ENCODE results near the gene HTR3A.

DNA sequence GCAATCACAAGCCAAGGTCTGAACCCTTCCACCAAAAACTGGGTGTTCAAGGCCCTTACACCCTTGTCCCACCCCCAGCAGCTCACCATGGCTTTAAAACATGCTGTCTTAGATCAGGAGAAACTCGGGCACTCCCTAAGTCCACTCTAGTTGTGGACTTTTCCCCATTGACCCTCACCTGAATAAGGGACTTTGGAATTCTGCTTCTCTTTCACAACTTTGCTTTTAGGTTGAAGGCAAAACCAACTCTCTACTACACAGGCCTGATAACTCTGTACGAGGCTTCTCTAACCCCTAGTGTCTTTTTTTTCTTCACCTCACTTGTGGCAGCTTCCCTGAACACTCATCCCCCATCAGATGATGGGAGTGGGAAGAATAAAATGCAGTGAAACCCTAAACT lies 15.0 kb downstream of the HTR3A start:
- TF ChIP-seq CTCF (IDR thresholded peaks at IDR 0.05; ENCODE audit: low read length) (no peak), EZH2 (optimal IDR thresholded peaks at IDR 0.05; ENCODE audit: low read depth, low read length) (no peak), EZH2phosphoT487 (IDR thresholded peaks at IDR 0.05; ENCODE audit: low read length) (no peak)

Data from MM.1S (cell line).